K562 (cell line): ENCODE results near the gene MEGF11. TPM values are rescaled to one million over a fixed set of nuclear protein-coding genes. Genes with fewer than 3 reads are reported as not detected.

Experiments
- CBX3 ChIP-seq, 2 experiments: IDR thresholded peaks; 1 replicate in 1 of 2; 2 replicates in 1 of 2; pipeline ENCODE4 v1.6.1; 2012; ENCODE audit warnings: inconsistent platforms in 2 of 2, low read length in 2 of 2, borderline replicate concordance in 1 of 2, control low read depth in 1 of 2
- E2F3 ChIP-seq: fragments of 250-450 bp; sonication (Bioruptor Pico); IDR thresholded peaks from 2 replicates; pipeline ENCODE4 v1.4.0; 2020; ENCODE audit warnings: mild to moderate bottlenecking
- ESRRA ChIP-seq: fragments of 450-650 bp; IDR thresholded peaks from 2 replicates; pipeline ENCODE4 v1.6.1; 2014; ENCODE audit warnings: low read depth, mild to moderate bottlenecking, moderate library complexity, borderline replicate concordance
- HNRNPL ChIP-seq: fragments of 200-400 bp; formaldehyde crosslinking; IDR thresholded peaks from 2 replicates; pipeline ENCODE4 v1.6.1; 2017; ENCODE audit warnings: low read depth, mild to moderate bottlenecking, low read length
- KHSRP ChIP-seq: fragments of 450-650 bp; IDR thresholded peaks from 2 replicates; pipeline ENCODE4 v1.6.1; 2017
- MED1 ChIP-seq: sonication (generic); formaldehyde crosslinking; IDR thresholded peaks from 2 replicates; pipeline ENCODE4 v1.8.1; 2023; ENCODE audit warnings: missing genetic modification reagents, borderline replicate concordance
- NFE2L1 ChIP-seq: fragments of 450-650 bp; IDR thresholded peaks from 2 replicates; pipeline ENCODE4 v1.6.1; 2016; ENCODE audit warnings: missing genetic modification characterization, low read depth, mild to moderate bottlenecking, missing compliant biosample characterization, moderate library complexity, borderline replicate concordance
- RBM14 ChIP-seq: fragments of 200-400 bp; formaldehyde crosslinking; IDR thresholded peaks from 2 replicates; pipeline ENCODE4 v1.6.1; 2018; ENCODE audit warnings: low read depth, mild to moderate bottlenecking, low read length, moderate library complexity, borderline replicate concordance; ENCODE audit not compliant: insufficient read depth
- SNRNP70 ChIP-seq: fragments of 200-400 bp; formaldehyde crosslinking; optimal IDR thresholded peaks from 2 replicates; pipeline ENCODE3; 2017; ENCODE audit warnings: low read depth, low read length
- STAT5A ChIP-seq: IDR thresholded peaks from 2 replicates; pipeline ENCODE4 v1.6.1; 2012; ENCODE audit warnings: low read length, inconsistent platforms, borderline replicate concordance
- SUPT5H ChIP-seq: fragments of 450-650 bp; IDR thresholded peaks from 2 replicates; pipeline ENCODE4 v1.6.1; 2016
- TAF7 ChIP-seq: fragments of 450-650 bp; IDR thresholded peaks from 2 replicates; pipeline ENCODE4 v1.6.1; 2016; ENCODE audit warnings: missing genetic modification characterization, missing compliant biosample characterization
- TBP ChIP-seq: optimal IDR thresholded peaks from 2 replicates; pipeline ENCODE3; 2011; ENCODE audit warnings: low read depth, low read length, improper control_type of control experiment
- ZNF175 ChIP-seq: fragments of 200-800 bp; sonication (Bioruptor generic); IDR thresholded peaks from 2 replicates; pipeline ENCODE4 v1.6.1; 2016; ENCODE audit warnings: low read depth, mild to moderate bottlenecking, missing genetic modification characterization, missing compliant biosample characterization
- ZNF507 ChIP-seq: conservative IDR thresholded peaks from 2 replicates; pipeline ENCODE4 v1.6.1; 2017; ENCODE audit warnings: missing genetic modification characterization, missing compliant biosample characterization
- ZNF75A ChIP-seq: fragments of 450-650 bp; formaldehyde crosslinking; IDR thresholded peaks from 2 replicates; pipeline ENCODE4 v1.4.0; 2020; ENCODE audit warnings: mild to moderate bottlenecking
- polyA plus RNA-seq, 8 experiments: library from polyadenylated mRNA; depleted of rRNA in 4 of 8; stranded (reverse) in 5 of 8; unstranded in 3 of 8; fragments of >200 nt; fragmentation: Nextera tagmentation in 2 of 8; fragmentation: Illumina TruSeq in 1 of 8; extraction: Ambion mirVana in 2 of 8; extraction: Trizol in 1 of 8; gene quantifications; 2 replicates each; pipeline versions ENCODE4 v1.2.1 to v1.2.3, GENCODE V29; 2011 to 2014; ENCODE audit warnings: inconsistent platforms in 1 of 8, missing spikeins in 1 of 8
- total RNA-seq, 7 experiments: library from RNA; depleted of rRNA in 6 of 7; stranded (reverse); fragments of >200 nt in 6 of 7; fragmentation: Illumina TruSeq in 2 of 7; extraction: Trizol in 2 of 7; gene quantifications; 2 replicates each; pipeline versions ENCODE4 v1.2.1 to v1.2.3, GENCODE V29; 2011 to 2021; ENCODE audit warnings: low replicate concordance in 1 of 7
- TF ChIP-seq, protein P1 (sequence below), 3 experiments: fragments of 200-800 bp in 1 of 3; sonication (Bioruptor generic) in 1 of 3; sonication (generic) in 1 of 3; formaldehyde crosslinking in 1 of 3; IDR thresholded peaks; 2 replicates each; pipeline versions ENCODE4 v1.6.1 to v1.8.0; 2016 to 2022; ENCODE audit warnings: mild to moderate bottlenecking in 2 of 3, missing compliant biosample characterization in 2 of 3, missing genetic modification characterization in 2 of 3, missing genetic modification reagents in 1 of 3
- TF ChIP-seq, protein P2 (sequence below): sonication (generic); formaldehyde crosslinking; IDR thresholded peaks from 2 replicates; pipeline ENCODE4 v1.8.0; 2022; ENCODE audit warnings: missing genetic modification reagents, mild to moderate bottlenecking, borderline replicate concordance
- TF ChIP-seq, protein P3 (sequence below): fragments of 250-450 bp; sonication (Bioruptor Pico); IDR thresholded peaks from 2 replicates; pipeline ENCODE4 v1.5.0; 2021
- TF ChIP-seq, protein P4 (sequence below): sonication (generic); formaldehyde crosslinking; IDR thresholded peaks from 2 replicates; pipeline ENCODE4 v1.9.0; 2022; ENCODE audit warnings: mild to moderate bottlenecking, missing genetic modification reagents
- TF ChIP-seq, protein P5 (sequence below): fragments of 450-650 bp; formaldehyde crosslinking; IDR thresholded peaks from 2 replicates; pipeline ENCODE4 v1.4.0; 2022; ENCODE audit warnings: missing genetic modification characterization
- TF ChIP-seq, protein P6 (sequence below): sonication (generic); formaldehyde crosslinking; IDR thresholded peaks from 2 replicates; pipeline ENCODE4 v1.8.1; 2022; ENCODE audit warnings: missing genetic modification reagents

Gene MEGF11
- total and polyA plus RNA-seq, 9 of the 15 experiments (the other 6 are each of a cell fraction or from before 2014, with no cell fraction given), result 0.06 to 0.23 (median 0.20) TPM; not detected in 6

DNA sequence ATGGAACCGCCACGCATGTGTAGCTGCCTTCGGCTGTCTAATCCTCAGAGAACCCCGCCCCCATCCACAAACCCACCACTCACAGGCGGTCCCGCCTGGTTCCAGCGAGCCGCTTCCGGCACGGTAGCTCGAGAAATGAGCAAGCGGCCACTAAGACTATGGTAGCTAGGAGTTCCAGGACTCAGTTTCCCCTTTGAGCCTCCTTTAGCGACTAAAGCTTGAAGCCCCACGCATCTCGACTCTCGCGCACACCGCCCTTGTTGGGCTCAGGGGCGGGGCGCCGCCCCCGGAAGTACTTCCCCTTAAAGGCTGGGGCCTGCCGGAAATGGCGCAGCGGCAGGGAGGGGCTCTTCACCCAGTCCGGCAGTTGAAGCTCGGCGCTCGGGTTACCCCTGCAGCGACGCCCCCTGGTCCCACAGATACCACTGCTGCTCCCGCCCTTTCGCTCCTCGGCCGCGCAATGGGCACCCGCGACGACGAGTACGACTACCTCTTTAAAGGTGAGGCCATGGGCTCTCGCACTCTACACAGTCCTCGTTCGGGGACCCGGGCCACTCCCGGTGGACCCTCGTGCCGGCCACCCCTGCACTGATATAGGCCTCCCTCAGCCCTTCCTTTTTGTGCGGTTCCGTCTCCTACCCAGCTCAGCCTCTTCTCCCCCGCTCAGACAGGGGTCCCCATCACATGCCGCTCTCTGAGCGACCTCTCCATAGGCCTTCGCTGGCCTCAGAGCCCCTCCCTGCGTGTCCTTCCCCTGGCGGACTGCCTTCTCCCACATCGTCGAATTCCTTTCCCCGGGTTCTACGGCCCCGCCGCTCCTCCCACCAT, 384.2 kb downstream of the MEGF11 start, which contains the start of gene RAB11A (continued):
- TF ChIP-seq, protein P1, sequence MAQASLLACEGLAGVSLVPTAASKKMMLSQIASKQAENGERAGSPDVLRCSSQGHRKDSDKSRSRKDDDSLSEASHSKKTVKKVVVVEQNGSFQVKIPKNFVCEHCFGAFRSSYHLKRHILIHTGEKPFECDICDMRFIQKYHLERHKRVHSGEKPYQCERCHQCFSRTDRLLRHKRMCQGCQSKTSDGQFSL (CRISPR knock-in tag; IDR thresholded peaks at IDR 0.05), result peak; percentile 39; the same call in 1 of the 2 replicates
- TF ChIP-seq, protein P1 (tag; IDR thresholded peaks at IDR 0.05), result no peak
- TF ChIP-seq RBM14 (0 out of 2 replicates have a peak, but pooled peaks have one; percentile 7), HNRNPL (no peak), ZNF75A (CRISPR knock-in tag) (no peak), MED1 (CRISPR knock-in tag) (no peak), ESRRA (peak; percentile 51), TAF7 (tag) (peak; percentile 52; the same call in 1 of the 2 replicates), KHSRP (no peak), SNRNP70 (no peak), ZNF175 (CRISPR knock-in tag) (no peak), ZNF507 (tag) (no peak), SUPT5H (peak; percentile 99), NFE2L1 (tag) (no peak), STAT5A (no peak), E2F3 (peak; percentile 87; the same call in 1 of the 2 replicates), TBP (peak; percentile 99), CBX3 (IDR thresholded peaks at IDR 0.05; ENCODE audit: borderline replicate concordance in 1 of 2, low read length in 2 of 2) (0 out of 3 replicates have a peak, but pooled peaks of 1 of the 2 experiments have one; percentile 59)
- TF ChIP-seq, protein P2, sequence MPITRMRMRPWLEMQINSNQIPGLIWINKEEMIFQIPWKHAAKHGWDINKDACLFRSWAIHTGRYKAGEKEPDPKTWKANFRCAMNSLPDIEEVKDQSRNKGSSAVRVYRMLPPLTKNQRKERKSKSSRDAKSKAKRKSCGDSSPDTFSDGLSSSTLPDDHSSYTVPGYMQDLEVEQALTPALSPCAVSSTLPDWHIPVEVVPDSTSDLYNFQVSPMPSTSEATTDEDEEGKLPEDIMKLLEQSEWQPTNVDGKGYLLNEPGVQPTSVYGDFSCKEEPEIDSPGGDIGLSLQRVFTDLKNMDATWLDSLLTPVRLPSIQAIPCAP (CRISPR knock-in tag), result no peak
- TF ChIP-seq, protein P3, sequence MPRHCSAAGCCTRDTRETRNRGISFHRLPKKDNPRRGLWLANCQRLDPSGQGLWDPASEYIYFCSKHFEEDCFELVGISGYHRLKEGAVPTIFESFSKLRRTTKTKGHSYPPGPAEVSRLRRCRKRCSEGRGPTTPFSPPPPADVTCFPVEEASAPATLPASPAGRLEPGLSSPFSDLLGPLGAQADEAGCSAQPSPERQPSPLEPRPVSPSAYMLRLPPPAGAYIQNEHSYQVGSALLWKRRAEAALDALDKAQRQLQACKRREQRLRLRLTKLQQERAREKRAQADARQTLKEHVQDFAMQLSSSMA, result no peak
- TF ChIP-seq, protein P4, sequence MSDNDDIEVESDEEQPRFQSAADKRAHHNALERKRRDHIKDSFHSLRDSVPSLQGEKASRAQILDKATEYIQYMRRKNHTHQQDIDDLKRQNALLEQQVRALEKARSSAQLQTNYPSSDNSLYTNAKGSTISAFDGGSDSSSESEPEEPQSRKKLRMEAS, result peak; percentile 79
- TF ChIP-seq, protein P5, sequence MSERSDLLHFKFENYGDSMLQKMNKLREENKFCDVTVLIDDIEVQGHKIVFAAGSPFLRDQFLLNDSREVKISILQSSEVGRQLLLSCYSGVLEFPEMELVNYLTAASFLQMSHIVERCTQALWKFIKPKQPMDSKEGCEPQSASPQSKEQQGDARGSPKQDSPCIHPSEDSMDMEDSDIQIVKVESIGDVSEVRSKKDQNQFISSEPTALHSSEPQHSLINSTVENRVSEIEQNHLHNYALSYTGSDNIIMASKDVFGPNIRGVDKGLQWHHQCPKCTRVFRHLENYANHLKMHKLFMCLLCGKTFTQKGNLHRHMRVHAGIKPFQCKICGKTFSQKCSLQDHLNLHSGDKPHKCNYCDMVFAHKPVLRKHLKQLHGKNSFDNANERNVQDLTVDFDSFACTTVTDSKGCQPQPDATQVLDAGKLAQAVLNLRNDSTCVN, result no peak
- TF ChIP-seq, protein P6, sequence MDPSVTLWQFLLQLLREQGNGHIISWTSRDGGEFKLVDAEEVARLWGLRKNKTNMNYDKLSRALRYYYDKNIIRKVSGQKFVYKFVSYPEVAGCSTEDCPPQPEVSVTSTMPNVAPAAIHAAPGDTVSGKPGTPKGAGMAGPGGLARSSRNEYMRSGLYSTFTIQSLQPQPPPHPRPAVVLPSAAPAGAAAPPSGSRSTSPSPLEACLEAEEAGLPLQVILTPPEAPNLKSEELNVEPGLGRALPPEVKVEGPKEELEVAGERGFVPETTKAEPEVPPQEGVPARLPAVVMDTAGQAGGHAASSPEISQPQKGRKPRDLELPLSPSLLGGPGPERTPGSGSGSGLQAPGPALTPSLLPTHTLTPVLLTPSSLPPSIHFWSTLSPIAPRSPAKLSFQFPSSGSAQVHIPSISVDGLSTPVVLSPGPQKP (CRISPR knock-in tag), result peak; percentile 95; the same call in 1 of the 2 replicates
